OCI-LY1 (cell line): ENCODE data around the gene PTPRN2.

Source experiments
- CTCF ChIP-seq: fragments of 200-600 bp; sonication (generic), shearing (Covaris generic); IDR thresholded peaks from 2 replicates; pipeline ENCODE4 v1.5.1; 2017; ENCODE audit warnings: mild to moderate bottlenecking, antibody characterized with exemption, low read length, moderate library complexity, mixed read lengths
- EZH2 ChIP-seq: fragments of 200-600 bp; sonication (generic), shearing (Covaris generic); IDR thresholded peaks from 2 replicates; pipeline ENCODE4 v1.8.0; 2017; ENCODE audit warnings: borderline replicate concordance, mixed run types, mild to moderate bottlenecking, antibody characterized with exemption, low read length, moderate library complexity, mixed read lengths

- TF ChIP-seq CTCF, result no peak
- no peak for TF ChIP-seq EZH2
Measured at GRCh38 chr7:157523766-157524421, 1063.7 kb downstream of the PTPRN2 start.
